Activated CD4-positive, CD25-positive, alpha-beta regulatory T cell treated with anti-CD3 and anti-CD28 coated beads, Interleukin-2, amount 50 U/mL, for 24 hours (primary cell): Measurements from ENCODE around the gene ZBTB20.

ENCODE experiments used
- ATAC-seq, 2 donors: fragments of 150-1000 bp; cut with Tn5 transposase; one replicate each; pipeline ENCODE4 v1.10.0; 2021; ENCODE audit warnings: mild to moderate bottlenecking in 1 of 2, moderate library complexity in 1 of 2

ZBTB20 gene

GRCh38 chr3:114903213-114903612 lies 243.9 kb downstream of the ZBTB20 start:
- no peak for ATAC-seq

GRCh38 chr3:114902691-114903101 lies 244.4 kb downstream of the ZBTB20 start:
- ATAC-seq, result no peak

GRCh38 chr3:114900908-114901307 lies 246.2 kb downstream of the ZBTB20 start:
- no peak for ATAC-seq

GRCh38 chr3:114899186-114899931 lies 247.7 kb downstream of the ZBTB20 start:
- ATAC-seq, result no peak

- ATAC-seq, result no peak
Observed at GRCh38 chr3:114896978-114897377, 250.1 kb downstream of the ZBTB20 start.

DNA sequence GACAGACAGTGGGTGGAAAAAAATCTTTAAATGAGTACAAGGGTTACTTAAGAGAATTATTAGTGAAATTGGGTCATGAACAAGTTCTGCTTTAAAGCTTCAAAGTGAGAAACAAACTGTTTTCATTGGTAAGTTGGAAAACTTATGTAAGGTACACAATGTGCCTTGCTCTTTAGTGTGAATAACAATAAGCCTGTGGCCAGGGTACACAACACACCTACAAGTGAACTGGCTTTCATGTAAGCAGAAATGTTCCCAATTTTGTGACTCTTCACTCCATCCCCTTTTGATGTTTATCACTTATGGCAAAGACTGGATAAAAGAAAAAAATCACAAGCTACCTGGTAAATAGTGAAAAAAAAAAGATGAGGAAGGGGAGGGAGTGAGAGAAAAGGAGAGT lies 253.7 kb downstream of the ZBTB20 start:
- ATAC-seq, result no peak

DNA sequence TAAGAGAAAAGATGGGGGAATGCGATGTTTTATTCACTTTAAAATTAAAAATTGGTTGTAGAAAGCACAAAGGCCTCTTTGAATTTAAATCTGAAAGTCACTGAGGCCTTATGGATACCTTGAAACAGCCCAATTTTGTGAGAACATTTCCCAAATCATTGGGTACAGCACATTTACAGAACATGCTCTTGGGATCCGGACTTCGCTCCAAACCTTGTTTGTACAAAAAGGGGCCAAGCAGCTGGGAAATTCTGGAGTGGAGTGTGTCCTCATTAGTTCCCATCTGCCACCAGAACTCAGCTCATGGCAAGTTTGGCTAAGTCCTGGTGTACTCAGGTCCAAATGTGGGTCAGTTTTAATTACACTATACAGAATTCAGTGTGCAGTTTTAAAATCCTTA lies 254.2 kb downstream of the ZBTB20 start:
- ATAC-seq, result no peak

GRCh38 chr3:114892131-114892879 lies 254.8 kb downstream of the ZBTB20 start:
- no peak for ATAC-seq

DNA sequence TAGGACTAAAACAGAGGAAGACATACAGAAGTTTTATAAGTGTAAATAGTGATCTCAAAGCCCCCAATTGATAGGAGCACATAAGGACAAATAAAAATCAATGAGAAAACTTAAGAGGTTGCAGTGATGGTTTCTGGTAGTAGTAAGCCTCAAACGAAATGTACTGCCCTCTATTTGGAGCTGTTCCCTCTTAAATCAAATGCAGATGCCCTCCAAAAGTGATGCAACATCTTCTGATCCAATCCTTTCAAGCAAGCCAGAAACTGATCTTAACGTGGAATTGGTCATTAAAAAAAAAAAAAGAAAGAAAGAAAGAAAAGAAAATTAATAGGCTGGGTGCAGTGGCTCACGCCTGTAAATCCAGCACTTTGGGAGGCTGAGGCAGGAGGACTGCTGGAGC lies 259.3 kb downstream of the ZBTB20 start:
- ATAC-seq, result no peak

DNA sequence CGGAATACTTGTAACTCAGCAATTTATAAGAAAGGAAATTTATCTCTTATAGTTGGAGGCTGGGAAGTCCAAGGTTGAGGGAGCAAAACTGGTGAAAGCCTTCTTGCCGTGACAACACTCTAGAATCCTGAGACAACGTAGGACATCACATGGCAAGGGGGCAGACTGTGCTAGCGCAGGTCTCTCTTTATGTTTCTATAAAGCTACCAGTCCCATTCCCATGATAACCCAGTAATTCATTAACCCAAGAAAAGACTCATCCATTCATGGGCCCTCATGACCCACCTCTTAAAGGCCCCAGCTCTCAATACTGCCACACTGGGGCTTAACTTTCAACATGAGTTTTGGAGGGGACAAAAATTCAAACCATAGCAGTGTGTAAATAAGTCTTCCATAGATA lies 260.2 kb downstream of the ZBTB20 start:
- ATAC-seq, result no peak

- no peak for ATAC-seq
Observed at GRCh38 chr3:114884213-114884923, 262.7 kb downstream of the ZBTB20 start.

GRCh38 chr3:114880078-114880477 lies 267.0 kb downstream of the ZBTB20 start:
- no peak for ATAC-seq

DNA sequence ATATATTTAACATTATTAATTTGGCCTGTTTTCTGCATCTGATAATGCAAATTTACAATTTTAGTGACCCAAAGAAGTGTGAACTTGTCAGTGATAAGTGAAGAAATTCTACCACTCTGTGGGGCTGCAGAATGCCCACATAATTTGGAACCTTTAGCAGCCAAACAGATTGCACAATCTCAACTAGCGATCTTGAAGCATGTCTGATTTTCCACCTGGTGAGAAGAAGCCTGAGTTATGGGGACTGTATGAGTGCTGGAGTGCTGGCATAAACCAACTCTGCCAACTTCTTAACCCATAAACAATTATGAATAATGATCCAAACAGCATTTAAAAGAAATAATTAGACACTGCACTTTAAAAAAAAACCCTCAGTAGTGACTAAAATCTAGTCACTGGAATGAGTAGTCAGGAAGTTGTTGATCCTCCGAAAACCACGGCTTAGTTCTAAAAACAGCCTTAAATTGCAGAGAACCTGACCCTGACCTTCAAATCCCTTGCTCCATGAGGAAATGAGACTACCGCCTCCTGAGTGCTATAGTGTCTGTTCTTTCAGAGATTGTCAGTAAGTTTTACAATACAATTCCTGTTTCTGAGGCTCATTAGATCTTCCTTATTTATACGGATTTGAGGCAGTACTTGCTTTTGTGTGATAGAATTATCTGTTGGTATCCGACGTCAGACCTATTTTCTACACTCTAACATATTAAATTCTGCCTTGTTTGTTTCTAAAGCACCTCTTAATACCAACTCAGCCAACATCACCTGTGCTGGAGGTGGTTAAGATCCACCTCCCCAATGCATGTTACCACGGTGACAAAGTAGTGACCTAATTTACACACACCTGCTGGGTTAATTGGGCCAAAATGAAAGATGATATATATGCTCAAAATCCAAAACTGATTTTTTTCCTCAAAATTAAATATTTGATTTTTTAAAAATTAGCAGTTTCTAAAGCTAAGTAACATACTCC lies 267.7 kb downstream of the ZBTB20 start:
- ATAC-seq, result peak in 1 of 2 donors; percentile 20

DNA sequence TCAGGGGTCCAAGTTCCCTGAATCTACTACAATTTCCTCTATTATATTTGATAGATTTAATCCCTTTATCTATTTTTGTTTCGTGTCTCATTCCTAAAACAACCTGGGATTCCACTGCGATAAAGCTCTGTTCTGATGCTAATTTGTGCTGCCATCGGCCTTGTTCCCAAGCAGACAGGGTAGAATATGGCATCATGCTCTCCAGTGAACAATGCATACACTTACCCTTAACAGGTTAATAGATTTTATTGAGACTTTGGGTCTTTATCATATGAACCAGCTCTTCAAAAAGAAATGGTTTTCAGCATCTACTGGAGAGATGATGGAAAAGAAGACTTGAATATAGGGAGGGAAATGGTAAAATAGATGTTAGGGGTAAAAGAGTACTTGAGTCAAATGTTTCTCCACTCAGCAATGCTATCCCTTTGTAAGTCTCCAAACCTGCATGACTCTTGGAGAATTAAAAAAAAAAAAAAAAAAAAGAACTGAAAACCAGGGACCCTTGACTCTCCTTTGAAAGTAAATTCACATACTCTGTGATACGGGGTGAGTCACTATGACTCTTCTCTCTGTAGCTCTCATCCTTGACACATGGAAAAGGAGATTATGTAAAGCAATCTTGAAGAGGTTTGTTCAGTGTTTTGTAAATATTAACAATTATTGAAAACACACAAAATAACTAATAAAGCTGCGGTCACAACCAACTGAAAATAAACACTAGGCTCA lies 268.8 kb downstream of the ZBTB20 start:
- peak; percentile 35 to 53 for ATAC-seq

DNA sequence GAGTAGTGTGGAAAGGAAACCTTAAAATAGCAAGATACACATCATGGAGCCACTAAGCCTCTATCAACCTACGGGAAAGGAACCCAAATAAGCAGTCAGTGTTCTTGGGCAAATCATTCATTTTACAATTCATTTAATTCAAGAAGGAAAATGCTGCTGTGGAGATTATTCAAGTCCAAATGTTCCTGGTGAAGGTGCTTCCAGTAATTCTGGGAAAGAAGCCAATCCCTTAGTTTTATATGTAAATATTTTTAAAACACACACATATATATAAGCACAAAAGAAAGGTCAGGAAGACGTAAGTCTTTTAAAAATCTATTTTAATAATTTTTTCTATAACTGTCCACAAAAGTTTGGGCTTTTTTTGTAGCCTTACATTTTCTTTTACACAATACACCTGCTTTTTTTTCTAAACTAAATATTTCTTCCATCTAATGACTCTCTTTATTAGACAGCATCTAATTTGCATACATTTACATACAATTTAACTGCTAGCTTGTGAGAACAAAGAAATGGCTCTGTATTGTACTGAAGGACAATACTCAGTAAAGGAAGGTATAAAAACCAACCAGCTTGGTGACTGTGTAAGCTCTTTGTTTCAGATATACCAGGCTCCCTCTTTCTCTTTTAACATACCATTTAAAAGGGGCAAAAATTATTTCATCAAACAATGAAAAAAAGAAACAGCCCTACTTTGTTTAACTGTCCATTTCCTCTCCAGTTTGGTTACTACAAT lies 269.5 kb downstream of the ZBTB20 start:
- ATAC-seq, result no peak

DNA sequence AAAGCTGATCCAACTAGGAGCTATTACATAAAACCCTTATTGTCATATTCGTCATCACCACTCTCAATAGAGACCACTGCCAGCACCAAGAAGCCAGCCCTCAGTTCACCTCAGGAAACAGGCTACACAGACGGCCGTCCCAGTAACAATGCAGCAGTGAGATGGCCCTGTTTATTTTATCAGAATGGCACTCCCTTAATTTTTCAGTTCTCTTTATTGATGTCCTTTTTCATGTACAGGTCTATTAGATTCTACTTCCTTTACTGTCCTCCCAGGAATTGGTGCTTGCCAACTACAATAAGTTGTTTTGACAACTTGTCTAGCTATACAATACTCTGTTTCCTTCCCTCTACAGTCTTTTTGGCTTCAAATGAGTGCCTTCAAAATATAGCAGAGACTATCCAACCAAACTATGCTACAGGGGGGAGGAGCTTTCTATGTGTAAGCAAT lies 272.5 kb downstream of the ZBTB20 start:
- no peak for ATAC-seq

DNA sequence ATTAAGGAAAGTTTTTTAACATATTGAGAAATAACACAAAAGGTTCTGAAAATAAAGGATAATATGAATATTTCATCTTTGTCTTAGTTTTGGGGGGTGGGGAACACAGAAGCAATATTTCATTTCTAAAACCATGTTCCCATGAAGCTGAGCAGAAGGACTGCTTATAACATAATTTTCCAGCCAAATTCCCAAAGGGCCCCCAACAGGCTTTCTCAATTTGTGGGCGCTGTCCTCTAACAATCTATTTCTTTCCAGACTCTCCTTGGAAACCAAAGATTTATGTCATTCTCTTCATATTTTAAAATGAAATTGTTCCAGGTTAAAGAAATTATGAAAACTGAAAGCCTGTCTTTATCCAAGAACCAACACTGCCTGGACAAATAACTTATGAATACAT lies 273.5 kb downstream of the ZBTB20 start:
- ATAC-seq, result no peak

GRCh38 chr3:114872588-114872987 lies 274.5 kb downstream of the ZBTB20 start:
- no peak for ATAC-seq

DNA sequence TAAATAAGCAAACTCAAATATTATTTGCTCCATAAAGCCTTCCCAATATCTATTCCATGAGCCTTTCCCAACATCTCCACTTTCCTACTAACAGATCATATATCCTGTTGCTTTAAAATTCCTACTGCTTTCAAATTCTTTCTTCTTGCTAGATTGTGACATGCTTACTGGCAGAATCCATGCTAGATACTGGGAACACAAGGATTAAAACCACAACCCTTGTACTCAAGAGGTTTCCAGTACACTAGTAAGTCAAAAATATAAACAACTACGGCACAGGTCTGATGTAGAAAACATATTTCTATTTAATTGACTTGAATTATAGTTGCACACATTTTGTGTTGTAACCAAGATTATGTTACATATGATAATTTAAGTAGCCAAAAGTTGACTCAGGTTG lies 275.0 kb downstream of the ZBTB20 start:
- no peak for ATAC-seq

- ATAC-seq, result no peak
Observed at GRCh38 chr3:114867835-114868503, 279.1 kb downstream of the ZBTB20 start.
